HG03354 (cell line): ENCODE results near the gene TTC6.

Source experiments
- ATAC-seq: cut with Tn5 transposase; IDR thresholded peaks from one replicate; pipeline ENCODE4 v1.9.1; 2021; ENCODE audit warnings: mild to moderate bottlenecking; ENCODE audit not compliant: unreplicated experiment, poor library complexity, severe bottlenecking

TTC6 gene

DNA sequence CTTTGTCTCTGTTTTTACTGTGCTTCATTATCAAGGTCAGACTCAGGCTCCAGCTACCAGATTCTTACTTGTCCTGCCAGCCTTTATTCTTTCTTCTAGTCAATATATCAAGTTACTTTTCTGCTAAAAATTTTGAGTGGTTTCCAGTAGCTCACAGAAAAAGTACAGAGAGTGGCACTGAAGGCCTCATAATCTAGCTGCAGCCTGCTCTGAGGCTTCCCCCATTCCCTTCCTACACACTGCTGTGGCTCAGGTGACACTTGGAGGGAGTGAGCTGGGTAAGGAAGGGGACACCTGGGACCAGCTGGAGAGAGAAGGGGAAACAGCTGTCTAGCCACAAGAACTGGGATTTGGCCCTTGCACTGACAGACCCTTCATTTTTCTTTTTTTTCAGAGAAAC is 25.4 kb downstream of the TTC6 start:
- ATAC-seq = no peak

DNA sequence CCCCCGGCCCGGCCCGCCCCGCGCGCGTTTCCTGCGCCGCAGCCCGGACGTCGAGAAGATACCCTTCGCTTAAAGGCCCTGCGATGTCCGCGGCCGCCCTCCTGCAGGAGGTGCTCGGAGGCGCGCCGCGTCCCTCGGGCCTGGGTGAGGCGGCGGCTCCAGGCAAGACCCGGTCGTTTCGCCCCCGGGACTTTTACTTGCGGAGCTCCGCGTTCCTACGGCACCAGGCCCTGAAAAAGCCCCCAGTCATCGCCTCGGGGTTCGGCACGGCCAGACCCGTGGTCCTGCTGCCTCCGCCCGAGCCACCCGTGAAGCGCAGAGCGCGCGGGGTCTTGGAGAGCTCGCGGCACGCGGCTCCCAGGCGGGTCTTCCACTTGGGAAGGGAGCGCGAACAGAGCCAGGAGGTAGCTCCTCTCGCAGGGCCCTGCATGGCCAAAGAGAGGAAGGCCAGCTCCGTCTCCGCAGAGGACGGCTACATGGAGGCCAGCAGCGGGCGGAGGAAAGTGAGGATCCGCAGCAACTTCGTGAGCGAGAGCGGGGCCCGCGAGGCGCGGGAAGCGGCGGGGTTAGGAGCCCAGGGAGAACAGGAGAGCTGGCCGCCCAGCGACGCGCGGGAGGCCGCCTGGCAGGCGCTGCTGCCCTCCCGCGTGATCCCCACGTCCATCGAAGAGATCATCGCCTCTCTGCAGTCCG is 26.9 kb downstream of the TTC6 start:
- ATAC-seq = no peak

DNA sequence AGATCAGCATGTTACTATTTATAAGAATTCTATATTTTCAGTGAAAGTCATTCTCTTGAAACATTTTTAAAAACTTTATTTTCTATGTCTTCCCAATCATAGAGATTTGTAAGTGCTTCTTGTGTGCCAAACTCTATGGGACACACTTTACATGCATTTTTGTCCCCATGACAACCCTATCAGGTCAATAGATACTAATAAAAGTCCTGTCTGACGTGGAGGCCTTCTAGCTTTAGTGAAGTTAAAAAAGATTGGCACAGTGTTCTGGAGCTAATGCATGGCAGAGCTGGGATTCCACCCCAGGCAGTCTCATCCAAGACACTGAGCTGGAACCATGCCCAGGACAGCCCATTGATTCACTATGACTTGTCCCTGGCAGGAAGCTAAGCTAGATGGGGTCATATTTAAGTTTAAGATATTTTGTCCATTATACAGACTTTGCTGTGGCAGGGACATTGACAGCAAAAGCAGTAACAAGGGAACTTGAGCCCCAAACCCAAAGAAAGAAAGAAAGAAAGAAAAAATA is 28.1 kb downstream of the TTC6 start:
- no peak for ATAC-seq

DNA sequence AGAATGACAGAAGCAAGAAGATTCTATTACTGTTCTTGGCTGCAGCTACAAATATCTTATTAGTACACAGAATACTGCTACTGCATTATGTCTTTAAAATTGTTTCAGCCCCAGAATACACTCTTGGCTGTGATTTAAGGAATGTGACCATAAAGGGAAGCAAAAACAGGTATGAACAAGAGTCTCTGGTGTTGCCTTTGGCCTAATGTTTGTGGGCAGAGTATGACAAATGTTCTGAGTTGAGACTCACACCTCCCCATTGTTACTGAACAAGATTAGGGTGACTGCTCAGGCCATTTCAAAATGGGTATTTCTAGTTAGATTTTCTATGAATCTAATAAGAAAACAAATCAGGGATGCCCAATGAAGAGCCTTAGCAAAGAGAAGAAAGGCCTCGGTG is 28.5 kb downstream of the TTC6 start:
- no peak for ATAC-seq

DNA sequence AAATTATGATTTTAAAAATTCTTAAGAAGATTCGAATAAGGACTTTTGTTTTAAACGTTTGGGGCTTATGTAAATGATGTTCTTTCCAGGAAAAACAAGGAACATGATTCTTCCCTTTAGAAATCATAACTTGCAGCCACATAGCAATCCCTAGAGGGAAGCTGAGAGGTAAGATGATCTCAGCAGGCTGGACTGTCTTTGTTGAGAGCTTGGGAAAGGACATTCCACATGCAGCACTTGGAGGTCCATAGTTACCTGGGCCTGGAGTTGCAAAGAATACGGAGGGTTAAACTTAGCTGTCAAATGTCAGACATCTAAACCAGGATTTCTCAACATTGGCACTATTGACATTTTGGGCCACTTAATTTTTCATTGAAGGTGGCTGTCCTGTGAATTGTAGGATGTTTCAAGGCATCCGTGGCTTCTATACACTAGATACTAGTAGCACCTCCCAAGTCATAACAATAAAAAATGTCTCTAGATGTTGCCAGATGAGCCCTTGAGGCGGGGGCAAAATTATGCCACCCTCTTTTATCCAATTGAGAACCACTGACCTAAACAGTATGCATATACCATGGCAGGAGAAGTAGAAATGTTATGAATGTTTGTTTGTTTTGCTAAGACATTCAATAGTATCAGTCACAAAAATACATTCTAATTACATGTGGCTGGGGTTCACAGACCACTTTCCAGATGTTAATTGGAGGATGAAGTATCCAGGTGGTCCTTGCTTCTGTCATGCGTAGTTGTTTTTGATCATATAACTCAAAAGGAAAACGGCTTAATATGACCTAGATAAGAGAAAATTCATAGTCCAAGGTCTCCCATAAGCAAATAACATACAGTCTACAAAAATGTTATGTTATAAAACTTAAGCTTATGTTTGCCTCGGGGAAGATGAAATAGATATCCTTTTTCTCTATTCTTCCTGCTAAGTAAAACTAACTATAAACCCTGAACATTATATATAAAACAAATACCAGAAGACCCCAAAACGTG is 30.5 kb downstream of the TTC6 start:
- no peak for ATAC-seq

DNA sequence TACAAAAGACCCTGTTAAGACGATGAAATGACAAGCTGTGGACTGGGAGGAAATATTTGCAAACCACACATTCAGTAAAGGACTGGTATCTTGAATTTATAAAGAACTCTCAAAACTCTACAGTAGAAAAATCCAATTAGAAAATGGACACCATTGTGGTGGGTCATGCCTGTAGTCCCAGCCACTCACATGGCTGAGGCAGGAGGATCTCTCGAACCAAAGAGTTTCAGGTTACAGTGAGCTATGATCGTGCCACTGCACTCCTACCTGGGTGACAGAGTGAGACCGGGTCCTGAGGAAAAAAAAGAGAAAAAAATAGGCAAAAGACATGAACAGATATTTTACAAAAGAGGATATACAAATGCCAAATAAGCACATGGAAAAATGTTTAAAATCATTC is 41.9 kb downstream of the TTC6 start:
- no peak for ATAC-seq

DNA sequence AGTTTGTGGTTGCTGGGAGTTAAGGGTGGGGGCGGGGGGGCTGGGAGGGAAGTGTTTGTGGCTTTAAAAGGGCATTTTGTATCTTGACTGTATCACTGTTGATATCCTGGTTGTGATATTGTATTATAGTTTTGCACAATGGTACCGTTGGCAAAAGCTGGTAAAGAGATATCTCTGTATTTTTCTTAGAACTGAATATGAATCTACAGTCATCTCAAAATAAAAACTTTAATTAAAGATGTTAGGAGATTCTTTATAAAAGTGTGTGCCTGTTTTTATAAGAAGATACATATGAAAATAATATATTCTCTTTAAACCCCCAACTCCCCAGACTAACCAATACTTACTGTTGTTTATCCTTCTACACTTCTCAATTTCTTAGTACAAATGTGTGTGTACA is 43.2 kb downstream of the TTC6 start:
- ATAC-seq = no peak

DNA sequence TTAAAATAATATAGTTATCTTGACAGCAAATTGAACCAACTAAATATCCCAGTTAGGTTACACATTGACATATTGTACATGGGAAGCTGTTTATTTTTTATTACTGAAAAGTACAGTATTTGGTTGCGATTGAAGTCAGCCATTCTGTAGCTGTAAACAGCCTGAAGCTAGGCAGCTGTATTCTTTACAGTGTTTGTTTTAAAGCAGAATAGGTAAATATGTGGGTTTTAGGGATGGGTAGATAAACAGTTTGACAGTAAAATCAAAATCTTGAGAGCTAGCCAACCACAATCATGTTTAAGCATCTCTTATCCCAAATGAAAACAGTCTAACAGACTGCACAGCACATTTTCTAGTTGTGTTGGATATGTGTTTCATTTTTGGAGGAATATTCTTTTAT is 45.7 kb downstream of the TTC6 start:
- ATAC-seq = no peak

DNA sequence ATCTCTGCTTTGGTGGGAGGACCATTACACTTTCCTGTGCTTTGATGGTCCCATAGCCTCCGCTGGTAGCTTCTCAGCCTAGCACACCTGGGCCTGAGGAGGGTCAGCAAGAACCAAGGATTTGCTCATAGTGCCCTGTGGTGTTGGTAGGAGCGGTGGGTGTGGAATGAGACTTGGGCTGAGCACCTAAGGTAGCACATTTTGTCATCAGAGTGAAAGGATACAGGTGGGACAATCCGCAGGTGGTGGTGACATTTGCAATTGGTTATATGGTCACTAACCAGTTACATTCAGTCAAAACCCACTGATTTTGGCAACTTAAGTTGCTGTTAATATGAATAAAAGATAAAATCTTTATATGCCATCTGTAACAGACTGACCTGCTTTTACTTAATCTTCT is 46.7 kb downstream of the TTC6 start:
- ATAC-seq = no peak

DNA sequence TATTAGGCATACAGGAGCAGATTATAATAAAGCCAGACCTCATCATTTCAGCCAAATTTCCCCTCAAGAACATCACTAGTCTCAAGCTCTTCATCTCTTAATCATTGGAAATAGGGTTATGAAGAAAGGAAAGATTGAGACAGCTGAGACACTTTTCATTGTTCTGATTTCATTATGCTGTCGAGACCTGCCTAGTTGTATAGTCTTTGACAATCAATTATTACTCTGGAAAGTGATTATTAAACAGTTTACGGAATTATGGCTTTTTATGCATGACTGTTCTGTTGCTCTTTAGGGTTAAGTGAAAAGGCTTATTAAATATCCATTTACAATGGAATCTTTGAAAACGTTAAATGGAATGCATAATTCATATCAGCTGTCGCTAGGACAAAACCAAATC is 48.3 kb downstream of the TTC6 start:
- no peak for ATAC-seq
